ENCODE measurements around the gene ASPRV1.

- TF ChIP-seq POLR2A (IDR thresholded peaks at IDR 0.05) (no peak), POLR2AphosphoS5 (IDR thresholded peaks at IDR 0.05) (no peak)
- TF ChIP-seq, protein P1, sequence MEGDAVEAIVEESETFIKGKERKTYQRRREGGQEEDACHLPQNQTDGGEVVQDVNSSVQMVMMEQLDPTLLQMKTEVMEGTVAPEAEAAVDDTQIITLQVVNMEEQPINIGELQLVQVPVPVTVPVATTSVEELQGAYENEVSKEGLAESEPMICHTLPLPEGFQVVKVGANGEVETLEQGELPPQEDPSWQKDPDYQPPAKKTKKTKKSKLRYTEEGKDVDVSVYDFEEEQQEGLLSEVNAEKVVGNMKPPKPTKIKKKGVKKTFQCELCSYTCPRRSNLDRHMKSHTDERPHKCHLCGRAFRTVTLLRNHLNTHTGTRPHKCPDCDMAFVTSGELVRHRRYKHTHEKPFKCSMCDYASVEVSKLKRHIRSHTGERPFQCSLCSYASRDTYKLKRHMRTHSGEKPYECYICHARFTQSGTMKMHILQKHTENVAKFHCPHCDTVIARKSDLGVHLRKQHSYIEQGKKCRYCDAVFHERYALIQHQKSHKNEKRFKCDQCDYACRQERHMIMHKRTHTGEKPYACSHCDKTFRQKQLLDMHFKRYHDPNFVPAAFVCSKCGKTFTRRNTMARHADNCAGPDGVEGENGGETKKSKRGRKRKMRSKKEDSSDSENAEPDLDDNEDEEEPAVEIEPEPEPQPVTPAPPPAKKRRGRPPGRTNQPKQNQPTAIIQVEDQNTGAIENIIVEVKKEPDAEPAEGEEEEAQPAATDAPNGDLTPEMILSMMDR (IDR thresholded peaks at IDR 0.05) = no peak
Observed at GRCh38 chr2:69952336-69953115, 8.9 kb downstream of the ASPRV1 start.
